ENCODE measurements around the gene KCNQ4. TPM values are rescaled to one million over a fixed set of nuclear protein-coding genes. Genes with fewer than 3 reads are reported as not detected.

Gene KCNQ4
- total and polyA plus RNA-seq, 7 donors: 1.9 to 9.1 (median 4.6) TPM

DNA sequence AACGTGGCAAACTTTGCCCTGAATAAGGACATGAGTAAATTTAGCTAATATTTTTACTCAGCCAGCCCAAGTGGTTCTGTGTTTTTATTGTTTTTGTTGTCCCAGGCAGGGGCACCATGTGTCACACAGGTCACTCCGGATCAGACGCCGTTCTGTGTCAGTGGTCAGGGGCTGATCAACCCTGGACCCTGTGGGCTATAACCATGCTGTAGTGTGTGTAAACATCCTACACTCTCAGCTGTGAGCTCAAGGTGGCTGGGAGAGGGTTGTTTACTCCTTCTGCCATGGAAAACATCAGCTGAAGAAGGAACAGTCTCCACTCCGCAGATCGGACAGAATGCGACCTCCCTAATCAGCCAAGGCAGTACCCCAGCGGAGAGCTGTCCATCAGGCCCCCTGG, 26.5 kb upstream of the KCNQ4 start:
- WGBS, 3 donors: 60 to 81% (median 80%) methylated on average over 8 of the region's 8 CpGs
- DNase-seq (no peak), ATAC-seq (no peak)
- H3K27ac ChIP-seq: peak overlapping the region; percentile 55
- intact Hi-C loops (cut with DNase I): no loop called here
- H3K9me3 ChIP-seq: no peaks in the 10 kb centered on the region
- H3K36me3 ChIP-seq (ENCODE audit: insufficient read depth in 1 of 2, low read depth in 1 of 2): peaks cover 9 to 93% of the 10 kb centered on the region in 2 donors
- TF ChIP-seq, protein P1, sequence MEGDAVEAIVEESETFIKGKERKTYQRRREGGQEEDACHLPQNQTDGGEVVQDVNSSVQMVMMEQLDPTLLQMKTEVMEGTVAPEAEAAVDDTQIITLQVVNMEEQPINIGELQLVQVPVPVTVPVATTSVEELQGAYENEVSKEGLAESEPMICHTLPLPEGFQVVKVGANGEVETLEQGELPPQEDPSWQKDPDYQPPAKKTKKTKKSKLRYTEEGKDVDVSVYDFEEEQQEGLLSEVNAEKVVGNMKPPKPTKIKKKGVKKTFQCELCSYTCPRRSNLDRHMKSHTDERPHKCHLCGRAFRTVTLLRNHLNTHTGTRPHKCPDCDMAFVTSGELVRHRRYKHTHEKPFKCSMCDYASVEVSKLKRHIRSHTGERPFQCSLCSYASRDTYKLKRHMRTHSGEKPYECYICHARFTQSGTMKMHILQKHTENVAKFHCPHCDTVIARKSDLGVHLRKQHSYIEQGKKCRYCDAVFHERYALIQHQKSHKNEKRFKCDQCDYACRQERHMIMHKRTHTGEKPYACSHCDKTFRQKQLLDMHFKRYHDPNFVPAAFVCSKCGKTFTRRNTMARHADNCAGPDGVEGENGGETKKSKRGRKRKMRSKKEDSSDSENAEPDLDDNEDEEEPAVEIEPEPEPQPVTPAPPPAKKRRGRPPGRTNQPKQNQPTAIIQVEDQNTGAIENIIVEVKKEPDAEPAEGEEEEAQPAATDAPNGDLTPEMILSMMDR (IDR thresholded peaks at IDR 0.05): no peak
- H3K4me1 ChIP-seq: peaks cover 48% of the 10 kb centered on the region
- H3K27me3 ChIP-seq (ENCODE audit: insufficient read depth in 3 of 3, low read length in 2 of 3): no peaks in the 10 kb centered on the region
- H3K4me3 ChIP-seq: no peak overlapping the region

DNA sequence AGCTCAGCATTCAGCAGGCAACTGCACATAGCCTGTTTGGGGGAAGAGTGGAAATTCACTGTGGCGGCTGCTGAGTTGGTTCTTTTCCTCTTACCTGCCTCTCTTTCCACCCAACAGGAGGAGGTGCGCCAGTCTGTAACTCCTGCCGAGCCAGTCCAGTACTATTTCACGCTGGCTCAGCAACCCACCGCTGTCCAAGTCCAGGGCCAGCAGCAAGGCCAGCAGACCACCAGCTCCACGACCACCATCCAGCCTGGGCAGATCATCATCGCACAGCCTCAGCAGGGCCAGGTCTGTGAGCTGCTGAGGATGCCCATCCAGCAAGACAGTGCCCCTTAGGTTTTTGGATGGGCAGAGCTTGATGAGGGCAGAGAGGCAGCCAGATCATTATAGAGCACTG, 25.6 kb upstream of the KCNQ4 start:
- intact Hi-C loops (cut with DNase I): no loop called here
- Histone ChIP-seq H3K4me1 (peaks cover 48% of the 10 kb centered on the region), H3K9me3 (no peaks in the 10 kb centered on the region), H3K36me3 (ENCODE audit: insufficient read depth in 1 of 2, low read depth in 1 of 2) (peaks cover 11 to 88% of the 10 kb centered on the region in 2 donors), H3K4me3 (no peak overlapping the region), H3K27me3 (ENCODE audit: insufficient read depth in 3 of 3, low read length in 2 of 3) (no peaks in the 10 kb centered on the region), H3K27ac (no peak overlapping the region)
- DNase-seq (no peak), ATAC-seq (no peak)
- WGBS, 3 donors: 43 to 91% (median 80%) methylated on average over 7 of the region's 7 CpGs
- TF ChIP-seq, protein P1 (IDR thresholded peaks at IDR 0.05): no peak

DNA sequence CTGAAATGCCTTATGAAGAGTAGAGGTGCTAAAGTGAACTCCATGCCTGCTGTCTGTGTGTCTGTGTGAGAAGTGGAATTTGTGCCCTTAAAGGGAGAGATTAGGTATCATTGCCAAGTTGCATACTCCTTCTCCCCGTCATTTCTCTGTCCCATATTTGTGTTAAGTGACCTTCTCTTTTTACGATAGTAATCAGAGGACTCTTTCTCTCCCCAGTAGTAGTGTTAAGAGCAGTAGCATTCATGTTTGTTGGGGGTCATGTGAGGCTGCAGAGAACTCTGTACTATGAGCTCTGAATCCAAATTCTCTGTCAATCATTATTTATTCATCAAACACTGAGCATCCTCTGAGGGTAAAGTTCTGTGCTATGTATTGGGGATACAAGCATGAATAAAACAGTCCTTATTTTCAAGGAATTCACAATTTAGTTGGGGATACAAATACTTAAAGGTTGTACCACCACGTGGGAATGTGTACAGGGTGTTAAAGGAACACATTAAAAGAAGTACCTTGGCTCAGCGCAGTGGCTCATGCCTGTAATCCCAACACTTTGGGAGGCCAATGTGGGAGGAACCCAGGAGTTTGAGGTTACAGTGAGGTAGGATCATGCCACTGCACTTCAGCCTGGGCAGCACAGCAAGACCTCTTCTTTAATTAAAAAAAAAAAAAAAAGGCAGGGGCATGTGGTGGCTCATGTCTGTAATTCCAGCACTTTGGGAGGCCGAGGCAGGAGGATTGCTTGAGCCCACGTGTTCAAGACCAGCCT, 24.8 kb upstream of the KCNQ4 start:
- no peak overlapping the region for H3K4me3 ChIP-seq
- 62 to 78% (median 73%) methylated on average over 6 of the region's 6 CpGs for WGBS, 3 donors
- H3K36me3 ChIP-seq (ENCODE audit: insufficient read depth in 1 of 2, low read depth in 1 of 2): peaks cover 10 to 88% of the 10 kb centered on the region in 2 donors
- peaks cover 47% of the 10 kb centered on the region for H3K4me1 ChIP-seq
- ATAC-seq (no peak), DNase-seq (no peak)
- no peak overlapping the region for H3K27ac ChIP-seq
- intact Hi-C loops (cut with DNase I): no loop called here
- no peaks in the 10 kb centered on the region for H3K27me3 ChIP-seq (ENCODE audit: insufficient read depth in 3 of 3, low read length in 2 of 3)
- TF ChIP-seq, protein P1 (IDR thresholded peaks at IDR 0.05): no peak
- no peaks in the 10 kb centered on the region for H3K9me3 ChIP-seq

DNA sequence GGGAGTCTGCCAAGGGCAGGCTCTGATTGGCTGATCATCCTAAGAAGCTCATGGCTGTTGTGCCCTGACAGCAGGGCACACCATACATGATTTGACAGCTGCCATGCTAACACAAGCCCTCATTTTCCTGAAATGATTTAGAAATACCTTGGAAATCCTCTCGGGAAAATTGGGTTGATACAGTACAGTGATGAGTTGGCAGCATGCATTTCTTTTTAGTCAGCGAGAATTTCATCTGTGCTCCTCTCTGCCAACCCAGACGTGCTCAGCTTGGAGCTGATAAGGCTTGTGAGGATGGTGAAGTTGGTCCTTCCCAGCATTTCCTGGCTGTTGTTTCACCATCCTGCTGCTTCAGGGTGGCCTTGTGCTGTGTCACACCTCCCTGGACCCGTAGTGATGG, 22.6 kb upstream of the KCNQ4 start:
- 41 to 51% (median 42%) methylated on average over 4 of the region's 4 CpGs for WGBS, 3 donors
- Histone ChIP-seq H3K9me3 (no peaks in the 10 kb centered on the region), H3K27me3 (ENCODE audit: insufficient read depth in 3 of 3, low read length in 2 of 3) (no peaks in the 10 kb centered on the region), H3K4me1 (peaks cover 31% of the 10 kb centered on the region), H3K36me3 (ENCODE audit: insufficient read depth in 1 of 2, low read depth in 1 of 2) (peaks cover 9 to 88% of the 10 kb centered on the region in 2 donors), H3K27ac (peak overlapping the region; percentile 38), H3K4me3 (no peak overlapping the region)
- intact Hi-C loops (cut with DNase I): no loop called here
- TF ChIP-seq, protein P1 (IDR thresholded peaks at IDR 0.05): no peak
- ATAC-seq (peak in 2 of 4 donors; percentile 32 to 33), DNase-seq (no peak)
